Activated B cell treated with CpG ODN at 0.5 μM for 24 hours (primary cell): ENCODE results near the gene COL25A1. TPM values are rescaled to one million over a fixed set of nuclear protein-coding genes. Genes with fewer than 3 reads are reported as not detected.

Experiments used
- ATAC-seq: fragments of 200-7000 bp; cut with Tn5 transposase; one replicate; pipeline ENCODE4 v1.10.0; 2021; ENCODE audit warnings: low read depth, mild to moderate bottlenecking, moderate library complexity
- CTCF ChIA-PET: fragments of 350-600 bp; sonication (Branson Sonifier 250); formaldehyde crosslinking; loops from one replicate; lab custom pipeline; 2021; ENCODE audit warnings: antibody characterized with exemption; lab: Charles Lee
- POLR2A ChIA-PET: fragments of 350-600 bp; sonication (Branson Sonifier 250); formaldehyde crosslinking; loops from one replicate; lab custom pipeline; 2021; ENCODE audit warnings: antibody characterized with exemption; lab: Charles Lee
- DNase-seq: peaks from one replicate; pipeline ENCODE4 v3.0.0; 2022
- H3K27ac Mint-ChIP-seq: one replicate; pipeline ENCODE4 v1.8.0; 2020; ENCODE audit warnings: mixed read lengths
- H3K27me3 Mint-ChIP-seq: one replicate; pipeline ENCODE4 v1.8.0; 2021; ENCODE audit warnings: mixed read lengths
- H3K36me3 Mint-ChIP-seq: one replicate; pipeline ENCODE4 v1.8.0; 2021; ENCODE audit warnings: low read depth, mixed read lengths
- H3K4me1 Mint-ChIP-seq: one replicate; pipeline ENCODE4 v1.8.0; 2021; ENCODE audit warnings: mixed read lengths
- H3K4me3 Mint-ChIP-seq: one replicate; pipeline ENCODE4 v1.8.0; 2020; ENCODE audit warnings: mild to moderate bottlenecking, mixed read lengths
- H3K9me3 Mint-ChIP-seq: one replicate; pipeline ENCODE4 v1.8.0; 2020; ENCODE audit warnings: mixed read lengths
- intact Hi-C: fragments of 100-400 bp; cut with micrococcal nuclease; formaldehyde crosslinking; loops from one replicate; pipeline ENCODE4 v1.15.1; 2024
- total RNA-seq: library from RNA; stranded (reverse); gene quantifications from 2 replicates; pipeline ENCODE4 v1.2.3, GENCODE V29; 2022
- TF ChIP-seq, protein P1 (sequence below): fragments of 200-600 bp; IDR thresholded peaks from one replicate; pipeline ENCODE4 v1.8.0; 2022; ENCODE audit warnings: antibody characterized with exemption, mild to moderate bottlenecking

Gene COL25A1
- total RNA-seq, 1 donor from 2014 or later, result not detected

- intact Hi-C loops, result no loop called here
- no peak for DNase-seq
These were observed 97.3 kb downstream of the COL25A1 start for GRCh38 chr4:109205186-109205585.

DNA sequence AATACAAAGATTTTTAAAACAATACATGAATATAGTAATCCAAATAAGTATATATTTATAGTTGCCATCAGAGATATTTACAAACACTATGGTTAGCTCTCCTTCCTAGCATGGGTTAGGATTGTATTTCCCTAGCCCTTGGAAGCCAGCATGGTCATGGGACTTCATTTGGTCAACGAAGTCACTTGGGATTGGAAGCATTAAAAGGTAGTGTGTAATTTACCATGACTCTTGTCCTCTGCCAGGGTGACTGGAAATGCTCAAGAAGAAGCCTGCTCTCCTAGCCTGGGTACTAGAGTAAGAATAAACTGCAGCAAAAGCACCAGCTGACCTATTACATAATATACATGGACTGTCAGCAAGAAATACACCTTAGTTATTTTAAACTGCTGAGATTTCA is 102.9 kb downstream of the COL25A1 start:
- no peaks in the 10 kb centered on the region for H3K36me3 Mint-ChIP-seq
- CTCF ChIA-PET, result no interaction called here
- no peak for ATAC-seq

More at GRCh38 chr4:109205186-109205585, 97.3 kb downstream of the COL25A1 start:
- no peak overlapping the region for H3K4me3 Mint-ChIP-seq
- no peaks in the 10 kb centered on the region for H3K4me1 Mint-ChIP-seq
- TF ChIP-seq, protein P1, sequence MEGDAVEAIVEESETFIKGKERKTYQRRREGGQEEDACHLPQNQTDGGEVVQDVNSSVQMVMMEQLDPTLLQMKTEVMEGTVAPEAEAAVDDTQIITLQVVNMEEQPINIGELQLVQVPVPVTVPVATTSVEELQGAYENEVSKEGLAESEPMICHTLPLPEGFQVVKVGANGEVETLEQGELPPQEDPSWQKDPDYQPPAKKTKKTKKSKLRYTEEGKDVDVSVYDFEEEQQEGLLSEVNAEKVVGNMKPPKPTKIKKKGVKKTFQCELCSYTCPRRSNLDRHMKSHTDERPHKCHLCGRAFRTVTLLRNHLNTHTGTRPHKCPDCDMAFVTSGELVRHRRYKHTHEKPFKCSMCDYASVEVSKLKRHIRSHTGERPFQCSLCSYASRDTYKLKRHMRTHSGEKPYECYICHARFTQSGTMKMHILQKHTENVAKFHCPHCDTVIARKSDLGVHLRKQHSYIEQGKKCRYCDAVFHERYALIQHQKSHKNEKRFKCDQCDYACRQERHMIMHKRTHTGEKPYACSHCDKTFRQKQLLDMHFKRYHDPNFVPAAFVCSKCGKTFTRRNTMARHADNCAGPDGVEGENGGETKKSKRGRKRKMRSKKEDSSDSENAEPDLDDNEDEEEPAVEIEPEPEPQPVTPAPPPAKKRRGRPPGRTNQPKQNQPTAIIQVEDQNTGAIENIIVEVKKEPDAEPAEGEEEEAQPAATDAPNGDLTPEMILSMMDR, result no peak
- H3K27me3 Mint-ChIP-seq, result peaks cover 6% of the 10 kb centered on the region
- CTCF ChIA-PET, result no interaction called here
- H3K27ac Mint-ChIP-seq, result no peak overlapping the region
- H3K9me3 Mint-ChIP-seq, result no peaks in the 10 kb centered on the region
- POLR2A ChIA-PET, result no interaction called here
- H3K36me3 Mint-ChIP-seq, result no peaks in the 10 kb centered on the region
- no peak for ATAC-seq

GRCh38 chr4:109195646-109196045 is 106.8 kb downstream of the COL25A1 start:
- ATAC-seq, result no peak
- Mint-ChIP-seq H3K4me1 (no peaks in the 10 kb centered on the region), H3K27ac (no peak overlapping the region), H3K36me3 (no peaks in the 10 kb centered on the region), H3K9me3 (no peaks in the 10 kb centered on the region), H3K4me3 (no peak overlapping the region), H3K27me3 (no peaks in the 10 kb centered on the region)
- DNase-seq, result no peak
- TF ChIP-seq, protein P1, result no peak
- POLR2A ChIA-PET, result no interaction called here
- CTCF ChIA-PET, result no interaction called here
- intact Hi-C loops, result no loop called here

More for the DNA sequence above, 102.9 kb downstream of the COL25A1 start:
- DNase-seq, result no peak
- H3K4me1 Mint-ChIP-seq, result no peaks in the 10 kb centered on the region
- TF ChIP-seq, protein P1, result no peak
- H3K27me3 Mint-ChIP-seq, result peaks cover 3% of the 10 kb centered on the region
- no peaks in the 10 kb centered on the region for H3K9me3 Mint-ChIP-seq
- H3K27ac Mint-ChIP-seq, result no peak overlapping the region
- intact Hi-C loops, result no loop called here
- POLR2A ChIA-PET, result no interaction called here
- no peak overlapping the region for H3K4me3 Mint-ChIP-seq

DNA sequence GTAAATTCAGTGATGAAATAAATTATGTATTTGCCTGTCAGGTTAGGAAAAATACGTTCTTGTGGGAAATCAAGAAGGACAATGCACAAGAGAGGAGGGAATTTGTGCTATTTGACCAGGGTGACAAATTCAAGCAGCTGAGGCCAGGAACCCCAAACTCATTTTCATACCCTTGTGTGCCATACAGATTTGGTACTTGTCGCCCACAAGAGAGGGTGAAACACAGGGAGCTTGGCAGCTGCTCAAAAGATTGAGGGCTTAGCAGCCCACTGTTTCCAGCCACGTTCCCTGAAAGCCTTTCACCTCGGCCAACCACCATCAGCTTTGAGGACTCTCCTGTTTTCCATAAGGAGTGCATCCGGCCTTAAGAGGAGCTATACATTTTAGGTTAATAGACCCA is 111.2 kb downstream of the COL25A1 start:
- no peak for DNase-seq
- TF ChIP-seq, protein P1, result no peak
- no peak for ATAC-seq
- CTCF ChIA-PET, result no interaction called here
- Mint-ChIP-seq H3K9me3 (no peaks in the 10 kb centered on the region), H3K4me3 (no peak overlapping the region), H3K36me3 (no peaks in the 10 kb centered on the region), H3K4me1 (no peaks in the 10 kb centered on the region), H3K27ac (no peak overlapping the region), H3K27me3 (no peaks in the 10 kb centered on the region)
- intact Hi-C loops, result no loop called here
- POLR2A ChIA-PET, result no interaction called here

DNA sequence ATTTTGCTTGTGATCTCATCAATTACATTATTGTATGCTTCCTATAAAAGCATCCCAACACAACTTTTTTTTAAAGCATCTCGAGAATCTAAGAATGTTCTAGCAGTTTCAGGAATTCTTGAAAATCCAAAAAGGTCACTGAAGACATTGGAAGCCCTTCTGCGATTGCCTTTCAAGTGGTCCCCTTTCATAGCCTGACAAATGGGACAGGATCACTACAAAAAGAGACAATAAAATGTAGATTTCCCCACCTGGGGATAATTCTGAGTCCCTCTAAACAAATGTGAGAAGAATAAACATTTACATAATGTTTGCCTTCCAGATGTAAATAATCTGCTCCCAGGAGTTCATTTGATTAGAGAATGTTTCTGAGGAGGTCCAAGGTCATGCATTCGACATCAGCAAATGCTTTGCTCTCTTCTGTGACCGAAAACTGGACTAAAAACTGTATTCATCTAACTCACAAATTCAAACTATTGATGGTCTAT is 116.0 kb downstream of the COL25A1 start:
- H3K4me1 Mint-ChIP-seq, result no peaks in the 10 kb centered on the region
- H3K9me3 Mint-ChIP-seq, result peaks cover 2% of the 10 kb centered on the region
- H3K4me3 Mint-ChIP-seq, result no peak overlapping the region
- no peaks in the 10 kb centered on the region for H3K27me3 Mint-ChIP-seq
- DNase-seq (no peak), ATAC-seq (no peak)
- TF ChIP-seq, protein P1, result no peak
- no peaks in the 10 kb centered on the region for H3K36me3 Mint-ChIP-seq
- ChIA-PET CTCF (no interaction called here), POLR2A (no interaction called here)
- intact Hi-C loops, result no loop called here
- no peak overlapping the region for H3K27ac Mint-ChIP-seq
